IMR-90 (cell line): ENCODE data around the gene UBR4. TPM values are rescaled to one million over a fixed set of nuclear protein-coding genes. Genes with fewer than 3 reads are reported as not detected.

Experiments used
- ATAC-seq: fragments of 200-7000 bp; cut with Tn5 transposase; 2 replicates; pipeline ENCODE4 v1.9.1; 2020; ENCODE audit warnings: low read depth, mild to moderate bottlenecking, moderate library complexity
- BruUV-seq: library from RNA; stranded (reverse); fragments of 400-500 nt; replicated peaks from 2 replicates; lab custom pipeline; 2021; lab: Mats Ljungman, UMichigan
- CTCF ChIA-PET: fragments of 300-600 bp; formaldehyde crosslinking; extraction: SDS; loops from one replicate; lab custom pipeline; 2021; ENCODE audit warnings: antibody characterized with exemption; lab: Yijun Ruan, JAX
- POLR2A ChIA-PET: fragments of 300-600 bp; sonication (Branson Sonifier 250); formaldehyde crosslinking; loops from one replicate; lab custom pipeline; 2022; ENCODE audit warnings: antibody characterized with exemption; ENCODE audit not compliant: unreplicated experiment; lab: Charles Lee
- DNase-seq: peaks from one replicate; pipeline ENCODE4 v3.0.0; 2013
- H2AFZ ChIP-seq: replicated peaks from 2 replicates; pipeline ENCODE3; 2013; ENCODE audit warnings: low read length, mild to moderate bottlenecking; ENCODE audit not compliant: poor library complexity
- H2AK5ac ChIP-seq: 2 replicates; pipeline ENCODE4 v1.6.1; 2013; ENCODE audit warnings: low read depth, low read length, inconsistent platforms
- H2AK9ac ChIP-seq: replicated peaks from 2 replicates; pipeline ENCODE3; 2013; ENCODE audit warnings: mild to moderate bottlenecking, low read depth, low read length, moderate library complexity; ENCODE audit not compliant: poor library complexity
- H2BK120ac ChIP-seq: 2 replicates; pipeline ENCODE4 v1.6.1; 2013; ENCODE audit warnings: low read depth, low read length, inconsistent platforms
- H2BK15ac ChIP-seq: 3 replicates; pipeline ENCODE4 v1.6.1; 2013; ENCODE audit warnings: low read depth, low read length, inconsistent platforms
- H2BK20ac ChIP-seq: 2 replicates; pipeline ENCODE4 v1.6.1; 2013; ENCODE audit warnings: low read depth, mild to moderate bottlenecking, inconsistent platforms, low read length, moderate library complexity
- H2BK5ac ChIP-seq: 2 replicates; pipeline ENCODE4 v1.6.1; 2013; ENCODE audit warnings: mild to moderate bottlenecking, low read depth, low read length, inconsistent platforms; ENCODE audit not compliant: poor library complexity, severe bottlenecking
- H3K14ac ChIP-seq: replicated peaks from 2 replicates; pipeline ENCODE4 v1.6.1; 2013; ENCODE audit warnings: low read depth, low read length, inconsistent platforms
- H3K18ac ChIP-seq: 2 replicates; pipeline ENCODE4 v1.6.1; 2013; ENCODE audit warnings: low read depth, low read length, control low read depth
- H3K23ac ChIP-seq: 2 replicates; pipeline ENCODE4 v1.6.1; 2013; ENCODE audit warnings: low read depth, low read length, inconsistent platforms
- H3K27ac ChIP-seq: 2 replicates; pipeline ENCODE4 v1.5.1; 2013; ENCODE audit warnings: mild to moderate bottlenecking, control low read depth, low read length; ENCODE audit not compliant: insufficient read depth
- H3K27me3 ChIP-seq: 2 replicates; pipeline ENCODE4 v1.6.1; 2013; ENCODE audit warnings: low read length; ENCODE audit not compliant: control insufficient read depth, insufficient read depth
- H3K36me3 ChIP-seq: 2 replicates; pipeline ENCODE4 v1.6.1; 2013; ENCODE audit warnings: low read length, mixed read lengths; ENCODE audit not compliant: control insufficient read depth, insufficient read depth
- H3K4ac ChIP-seq: 2 replicates; pipeline ENCODE4 v1.6.1; 2013; ENCODE audit warnings: low read depth, low read length, inconsistent platforms
- H3K4me1 ChIP-seq: 2 replicates; pipeline ENCODE4 v1.6.1; 2013; ENCODE audit warnings: low read length, mixed read lengths; ENCODE audit not compliant: control insufficient read depth, insufficient read depth
- H3K4me2 ChIP-seq: 2 replicates; pipeline ENCODE4 v1.6.1; 2013; ENCODE audit warnings: low read depth, mild to moderate bottlenecking, control low read depth, low read length, moderate library complexity
- H3K4me3 ChIP-seq: 2 replicates; pipeline ENCODE4 v1.5.1; 2013; ENCODE audit warnings: low read depth, mild to moderate bottlenecking, control low read depth, low read length, moderate library complexity; ENCODE audit not compliant: insufficient read depth
- H3K56ac ChIP-seq: 2 replicates; pipeline ENCODE4 v1.6.1; 2013; ENCODE audit warnings: low read length, inconsistent platforms; ENCODE audit not compliant: insufficient read depth; ENCODE audit errors: extremely low read depth
- H3K79me1 ChIP-seq, 2 experiments: 2 replicates each; pipeline ENCODE4 v1.6.1; 2013; ENCODE audit warnings: low read length in 2 of 2, inconsistent platforms in 1 of 2, low read depth in 1 of 2
- H3K9ac ChIP-seq: 2 replicates; pipeline ENCODE4 v1.6.1; 2013; ENCODE audit warnings: low read depth, low read length, control low read depth
- H3K9me1 ChIP-seq: 2 replicates; pipeline ENCODE4 v1.6.1; 2013; ENCODE audit warnings: low read length, inconsistent platforms; ENCODE audit not compliant: insufficient read depth
- H3K9me3 ChIP-seq: 2 replicates; pipeline ENCODE4 v1.6.1; 2013; ENCODE audit warnings: low read length; ENCODE audit not compliant: control insufficient read depth, insufficient read depth
- H4K20me1 ChIP-seq: 2 replicates; pipeline ENCODE4 v1.6.1; 2013; ENCODE audit warnings: low read length, inconsistent platforms; ENCODE audit not compliant: insufficient read depth
- H4K5ac ChIP-seq: 2 replicates; pipeline ENCODE4 v1.6.1; 2013; ENCODE audit warnings: mild to moderate bottlenecking, low read depth, low read length, control low read depth
- H4K8ac ChIP-seq, 2 experiments: 2 replicates each; pipeline ENCODE4 v1.6.1; 2013; ENCODE audit warnings: low read depth in 2 of 2, low read length in 2 of 2, control low read depth in 1 of 2, inconsistent platforms in 1 of 2
- H4K91ac ChIP-seq: 2 replicates; pipeline ENCODE4 v1.6.1; 2013; ENCODE audit warnings: low read depth, low read length, inconsistent platforms; ENCODE audit not compliant: insufficient read depth
- BHLHE40 ChIP-seq: fragments of 150-350 bp; IDR thresholded peaks from 2 replicates; pipeline ENCODE4 v1.6.1; 2016; ENCODE audit warnings: mild to moderate bottlenecking, low read depth, low read length
- CEBPB ChIP-seq: IDR thresholded peaks from 2 replicates; pipeline ENCODE4 v1.6.1; 2012; ENCODE audit warnings: low read depth, low read length, improper control_type of control experiment
- CHD1 ChIP-seq: IDR thresholded peaks from 2 replicates; pipeline ENCODE4 v1.6.1; 2012; ENCODE audit warnings: low read depth, low read length, improper control_type of control experiment
- ELK1 ChIP-seq: fragments of 150-350 bp; IDR thresholded peaks from 2 replicates; pipeline ENCODE4 v1.6.1; 2016; ENCODE audit warnings: low read depth, mild to moderate bottlenecking, low read length, moderate library complexity, borderline replicate concordance
- FOS ChIP-seq: fragments of 150-350 bp; IDR thresholded peaks from 2 replicates; pipeline ENCODE4 v1.6.1; 2016; ENCODE audit warnings: low read depth, low read length
- MAFK ChIP-seq: IDR thresholded peaks from 2 replicates; pipeline ENCODE4 v1.6.1; 2012; ENCODE audit warnings: low read depth, low read length, improper control_type of control experiment
- MAZ ChIP-seq: IDR thresholded peaks from 2 replicates; pipeline ENCODE4 v1.6.1; 2012; ENCODE audit warnings: low read depth, mild to moderate bottlenecking, low read length, improper control_type of control experiment, moderate library complexity, borderline replicate concordance
- MXI1 ChIP-seq: IDR thresholded peaks from 2 replicates; pipeline ENCODE4 v1.6.1; 2012; ENCODE audit warnings: low read depth, mild to moderate bottlenecking, low read length, moderate library complexity, borderline replicate concordance
- NFE2L2 ChIP-seq: fragments of 150-350 bp; IDR thresholded peaks from 2 replicates; pipeline ENCODE4 v1.6.1; 2016; ENCODE audit warnings: low read depth, mild to moderate bottlenecking, low read length
- POLR2A ChIP-seq: IDR thresholded peaks from 2 replicates; pipeline ENCODE4 v1.6.1; 2012; ENCODE audit warnings: mild to moderate bottlenecking, low read depth, low read length
- RAD21 ChIP-seq: IDR thresholded peaks from 2 replicates; pipeline ENCODE4 v1.6.1; 2012; ENCODE audit warnings: low read length, improper control_type of control experiment
- RCOR1 ChIP-seq: IDR thresholded peaks from 2 replicates; pipeline ENCODE4 v1.6.1; 2012; ENCODE audit warnings: mild to moderate bottlenecking, low read length, improper control_type of control experiment; ENCODE audit not compliant: insufficient replicate concordance
- RFX5 ChIP-seq: IDR thresholded peaks from 2 replicates; pipeline ENCODE4 v1.8.0; 2012; ENCODE audit warnings: low read depth, mild to moderate bottlenecking, low read length, moderate library complexity
- SMC3 ChIP-seq: fragments of 150-350 bp; IDR thresholded peaks from 2 replicates; pipeline ENCODE4 v1.6.1; 2016; ENCODE audit warnings: low read depth, mild to moderate bottlenecking, antibody characterized with exemption, low read length, moderate library complexity
- WGBS, 2 experiments: methylation state at CpG; one replicate each; pipeline versions ENCODE4 v1.1.5 to v1.1.7; 2013; ENCODE audit warnings: missing lambda C conversion rate in 2 of 2; ENCODE audit not compliant: insufficient read length in 1 of 2; ENCODE audit errors: extremely low coverage in 2 of 2; 5-methylcytosine and 5-hydroxymethylcytosine counted together
- dilution Hi-C: fragments of 300-500 bp; cut with HindIII; formaldehyde crosslinking; loops from one replicate; pipeline ENCODE4 v1.14.3; 2018; ENCODE audit warnings: low sequenced_read_pairs; ENCODE audit not compliant: unreplicated experiment
- in situ Hi-C: fragments of 300-500 bp; cut with MboI; formaldehyde crosslinking; loops from 3 replicates; pipeline ENCODE4 v1.14.3; 2019; ENCODE audit warnings: low sequenced_read_pairs, inconsistent platforms, mixed read lengths
- intact Hi-C: fragments of 100-400 bp; cut with micrococcal nuclease; formaldehyde crosslinking; loops from 2 replicates; pipeline ENCODE4 v1.10.0; 2022
- polyA plus RNA-seq, 3 experiments: library from polyadenylated mRNA; depleted of rRNA; stranded (reverse); fragments of >200 nt; gene quantifications; 2 replicates each; pipeline ENCODE4 v1.2.3, GENCODE V29; 2012; ENCODE audit warnings: low replicate concordance in 1 of 3
- total RNA-seq: library from RNA; depleted of rRNA; stranded (reverse); fragments of >200 nt; gene quantifications from 2 replicates; pipeline ENCODE4 v1.2.3, GENCODE V29; 2012
- TF ChIP-seq, protein P1 (sequence below): conservative IDR thresholded peaks from 2 replicates; pipeline ENCODE4 v1.5.1; 2012; ENCODE audit warnings: mild to moderate bottlenecking, low read depth, low read length, improper control_type of control experiment
- TF ChIP-seq, protein P2 (sequence below): fragments of 150-350 bp; IDR thresholded peaks from 2 replicates; pipeline ENCODE4 v1.6.1; 2017; ENCODE audit warnings: mild to moderate bottlenecking, antibody characterized with exemption, low read length, low read depth

UBR4 gene
- total and polyA plus RNA-seq, 2 of the 4 experiments (the other 2 are of a cell fraction): 87.8 to 121 TPM

GRCh38 chr1:19229229-19229628 lies 19.2 kb upstream of the UBR4 start:
- H3K23ac ChIP-seq: no peak overlapping the region
- in situ Hi-C loops: no loop called here
- H3K4me1 ChIP-seq: peaks cover 11% of the 10 kb centered on the region; the same call in 1 of the 2 replicates
- DNase-seq (no peak), ATAC-seq (no peak)
- H3K18ac ChIP-seq: no peak overlapping the region
- no peak overlapping the region for H3K14ac ChIP-seq
- no peak overlapping the region for H4K5ac ChIP-seq
- no peaks in the 10 kb centered on the region for H3K9me3 ChIP-seq
- no peak overlapping the region for H2BK15ac ChIP-seq
- H3K27ac ChIP-seq: no peak overlapping the region
- TF ChIP-seq NFE2L2: no peak
- TF ChIP-seq RCOR1: no peak
- no peak for TF ChIP-seq FOS
- no peak for TF ChIP-seq RAD21
- no peak for TF ChIP-seq CHD1
- no peak for TF ChIP-seq MAZ
- TF ChIP-seq, protein P1, sequence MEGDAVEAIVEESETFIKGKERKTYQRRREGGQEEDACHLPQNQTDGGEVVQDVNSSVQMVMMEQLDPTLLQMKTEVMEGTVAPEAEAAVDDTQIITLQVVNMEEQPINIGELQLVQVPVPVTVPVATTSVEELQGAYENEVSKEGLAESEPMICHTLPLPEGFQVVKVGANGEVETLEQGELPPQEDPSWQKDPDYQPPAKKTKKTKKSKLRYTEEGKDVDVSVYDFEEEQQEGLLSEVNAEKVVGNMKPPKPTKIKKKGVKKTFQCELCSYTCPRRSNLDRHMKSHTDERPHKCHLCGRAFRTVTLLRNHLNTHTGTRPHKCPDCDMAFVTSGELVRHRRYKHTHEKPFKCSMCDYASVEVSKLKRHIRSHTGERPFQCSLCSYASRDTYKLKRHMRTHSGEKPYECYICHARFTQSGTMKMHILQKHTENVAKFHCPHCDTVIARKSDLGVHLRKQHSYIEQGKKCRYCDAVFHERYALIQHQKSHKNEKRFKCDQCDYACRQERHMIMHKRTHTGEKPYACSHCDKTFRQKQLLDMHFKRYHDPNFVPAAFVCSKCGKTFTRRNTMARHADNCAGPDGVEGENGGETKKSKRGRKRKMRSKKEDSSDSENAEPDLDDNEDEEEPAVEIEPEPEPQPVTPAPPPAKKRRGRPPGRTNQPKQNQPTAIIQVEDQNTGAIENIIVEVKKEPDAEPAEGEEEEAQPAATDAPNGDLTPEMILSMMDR: no peak
- no peak for TF ChIP-seq RFX5
- TF ChIP-seq CEBPB: no peak
- TF ChIP-seq ELK1: no peak
- TF ChIP-seq, protein P2, sequence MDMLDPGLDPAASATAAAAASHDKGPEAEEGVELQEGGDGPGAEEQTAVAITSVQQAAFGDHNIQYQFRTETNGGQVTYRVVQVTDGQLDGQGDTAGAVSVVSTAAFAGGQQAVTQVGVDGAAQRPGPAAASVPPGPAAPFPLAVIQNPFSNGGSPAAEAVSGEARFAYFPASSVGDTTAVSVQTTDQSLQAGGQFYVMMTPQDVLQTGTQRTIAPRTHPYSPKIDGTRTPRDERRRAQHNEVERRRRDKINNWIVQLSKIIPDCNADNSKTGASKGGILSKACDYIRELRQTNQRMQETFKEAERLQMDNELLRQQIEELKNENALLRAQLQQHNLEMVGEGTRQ: no peak
- TF ChIP-seq SMC3: no peak
- TF ChIP-seq MAFK: no peak
- no peak for TF ChIP-seq MXI1
- TF ChIP-seq POLR2A: no peak
- TF ChIP-seq BHLHE40: no peak
- dilution Hi-C loops: no loop called here
- no peak overlapping the region for H2BK120ac ChIP-seq
- no peak overlapping the region for H4K91ac ChIP-seq
- no peak overlapping the region for H2AFZ ChIP-seq
- H4K8ac ChIP-seq: no peak overlapping the region
- peaks cover 14 to 24% of the 10 kb centered on the region in 2 experiments for H3K79me1 ChIP-seq
- BruUV-seq: no TSS peak
- H3K56ac ChIP-seq: no peak overlapping the region
- H3K4me2 ChIP-seq: no peak overlapping the region
- no peak overlapping the region for H2BK5ac ChIP-seq
- no CpG with 5 or more reads among the region's 3 CpGs for WGBS, 2 experiments
- H4K20me1 ChIP-seq: peaks cover 8% of the 10 kb centered on the region
- H3K4ac ChIP-seq: no peak overlapping the region
- no peak overlapping the region for H2AK5ac ChIP-seq
- H3K36me3 ChIP-seq: peaks cover 50% of the 10 kb centered on the region
- no peak overlapping the region for H2BK20ac ChIP-seq
- POLR2A ChIA-PET: no interaction called here
- H3K9me1 ChIP-seq: peaks cover 11% of the 10 kb centered on the region; the same call in 1 of the 2 replicates
- H3K9ac ChIP-seq: no peak overlapping the region
- CTCF ChIA-PET: no interaction called here
- no peaks in the 10 kb centered on the region for H3K27me3 ChIP-seq
- intact Hi-C loops: no loop called here
- H2AK9ac ChIP-seq: no peak overlapping the region
- H3K4me3 ChIP-seq: no peak overlapping the region
